KOPT-K1 (cell line): ENCODE results near the gene TRIO.

Experiments used
- H3K27ac ChIP-seq: fragments of 200-600 bp; sonication (generic); 2 replicates; pipeline ENCODE4 v1.5.1; 2016; ENCODE audit warnings: antibody characterized with exemption, mild to moderate bottlenecking, low read depth, low read length; ENCODE audit not compliant: poor library complexity, severe bottlenecking
- H3K36me3 ChIP-seq: fragments of 200-600 bp; sonication (generic); 2 replicates; pipeline ENCODE4 v1.5.1; 2017; ENCODE audit warnings: antibody characterized with exemption, mild to moderate bottlenecking, low read length, moderate library complexity; ENCODE audit not compliant: insufficient read depth
- H3K9me3 ChIP-seq: fragments of 200-600 bp; sonication (generic); 2 replicates; pipeline ENCODE4 v1.5.1; 2017; ENCODE audit warnings: antibody characterized with exemption, low read length, mild to moderate bottlenecking; ENCODE audit not compliant: insufficient read depth, poor library complexity, severe bottlenecking

Gene TRIO

GRCh38 chr5:14208071-14209021 lies 65.2 kb downstream of the TRIO start:
- Histone ChIP-seq H3K36me3 (no peaks in the 10 kb centered on the region), H3K9me3 (no peaks in the 10 kb centered on the region), H3K27ac (no peak overlapping the region)

- Histone ChIP-seq H3K36me3 (no peaks in the 10 kb centered on the region), H3K27ac (no peak overlapping the region), H3K9me3 (no peaks in the 10 kb centered on the region)
These were observed 66.2 kb downstream of the TRIO start for GRCh38 chr5:14209222-14209822.

DNA sequence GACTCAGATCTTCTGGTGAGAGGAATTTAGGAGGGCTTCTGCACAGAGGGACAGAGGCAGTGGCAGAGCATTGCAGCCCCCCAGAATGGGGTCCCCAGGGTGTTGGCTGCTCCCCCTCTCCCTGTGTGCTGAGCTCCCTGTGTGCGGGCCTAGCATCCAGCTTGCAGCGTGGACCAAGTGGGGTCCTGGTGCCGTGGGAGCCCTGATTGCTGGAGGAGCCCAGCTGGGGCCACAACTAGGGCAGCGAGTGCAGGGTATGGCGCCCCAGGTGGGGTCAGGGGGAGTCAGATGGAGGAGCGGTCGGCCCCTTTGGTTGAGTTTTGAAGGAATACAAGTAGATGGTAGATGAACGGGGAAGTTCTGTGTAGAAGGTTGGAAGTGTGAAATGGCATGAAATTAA lies 66.7 kb downstream of the TRIO start:
- Histone ChIP-seq H3K9me3 (no peaks in the 10 kb centered on the region), H3K36me3 (no peaks in the 10 kb centered on the region), H3K27ac (no peak overlapping the region)

DNA sequence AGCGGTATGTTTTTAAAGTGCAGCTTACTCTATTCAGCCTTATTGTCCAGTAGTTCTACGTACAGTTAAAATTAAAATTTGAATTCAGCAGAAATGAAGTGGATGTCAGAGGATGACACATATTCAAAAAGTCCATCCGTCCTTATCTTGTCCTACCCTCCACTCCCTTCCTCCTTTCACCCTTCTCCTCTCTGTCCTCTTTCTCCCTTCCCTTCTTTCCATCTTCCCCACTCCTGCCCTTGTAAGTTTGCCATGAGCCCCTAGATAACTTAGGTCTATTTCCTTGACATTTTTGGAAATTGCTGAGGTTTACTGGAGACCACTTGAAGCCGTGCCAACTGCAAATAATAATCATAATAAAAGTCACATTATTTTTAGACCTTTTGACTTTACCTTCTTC lies 67.6 kb downstream of the TRIO start:
- Histone ChIP-seq H3K36me3 (no peaks in the 10 kb centered on the region), H3K9me3 (no peaks in the 10 kb centered on the region), H3K27ac (no peak overlapping the region)

DNA sequence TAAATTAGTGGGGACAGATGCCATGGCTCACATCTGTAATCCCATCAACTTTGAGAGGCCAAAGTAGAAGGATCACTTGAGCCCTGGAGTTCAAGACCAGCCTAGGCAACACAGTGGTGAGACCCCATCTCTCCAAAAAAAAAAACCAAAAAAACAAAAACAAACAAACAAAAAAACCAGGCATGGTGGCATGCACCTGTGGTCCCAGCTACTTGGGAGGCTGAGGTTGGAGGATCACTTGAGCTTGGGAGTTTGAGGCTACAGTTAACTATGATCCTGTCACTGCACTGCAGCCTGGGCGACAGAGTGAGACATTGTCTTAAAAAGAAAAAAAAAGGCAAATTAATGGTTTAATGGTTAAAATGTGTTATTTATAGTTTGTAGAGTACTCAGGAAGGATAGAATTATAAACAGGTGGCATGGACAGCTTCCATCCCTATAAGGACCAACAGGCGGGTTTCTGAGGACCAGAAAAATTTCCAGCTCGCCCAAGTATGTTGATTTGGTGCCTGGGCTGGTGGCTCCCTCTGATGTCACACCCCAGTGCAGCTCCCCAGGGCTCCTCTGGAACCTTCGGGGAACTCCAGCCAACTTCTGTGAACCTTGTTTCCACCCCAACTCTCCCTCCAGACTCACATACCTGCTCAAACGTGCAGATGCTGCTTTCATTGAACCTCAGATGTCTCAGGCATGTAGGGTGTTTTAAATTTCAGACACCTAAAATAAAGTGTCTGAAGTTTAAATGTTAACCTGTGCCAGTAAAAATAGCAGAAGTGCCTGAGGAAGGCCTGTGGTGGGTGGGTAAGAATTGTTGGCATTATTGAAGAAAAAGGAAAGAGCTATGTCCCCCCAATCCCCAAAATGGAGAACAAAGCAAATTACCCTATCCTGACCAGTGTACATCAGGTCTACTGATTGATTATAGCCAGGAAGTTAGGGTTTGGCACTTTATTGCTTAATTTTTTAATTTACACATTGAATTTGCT lies 69.0 kb downstream of the TRIO start:
- H3K27ac ChIP-seq, result no peak overlapping the region
- no peaks in the 10 kb centered on the region for H3K36me3 ChIP-seq
- H3K9me3 ChIP-seq, result no peaks in the 10 kb centered on the region

GRCh38 chr5:14212838-14213237 lies 69.7 kb downstream of the TRIO start:
- Histone ChIP-seq H3K36me3 (no peaks in the 10 kb centered on the region), H3K9me3 (no peaks in the 10 kb centered on the region), H3K27ac (no peak overlapping the region)

- H3K27ac ChIP-seq, result no peak overlapping the region
- no peaks in the 10 kb centered on the region for H3K36me3 ChIP-seq
- H3K9me3 ChIP-seq, result no peaks in the 10 kb centered on the region
These were observed 70.1 kb downstream of the TRIO start for GRCh38 chr5:14213253-14213652.

DNA sequence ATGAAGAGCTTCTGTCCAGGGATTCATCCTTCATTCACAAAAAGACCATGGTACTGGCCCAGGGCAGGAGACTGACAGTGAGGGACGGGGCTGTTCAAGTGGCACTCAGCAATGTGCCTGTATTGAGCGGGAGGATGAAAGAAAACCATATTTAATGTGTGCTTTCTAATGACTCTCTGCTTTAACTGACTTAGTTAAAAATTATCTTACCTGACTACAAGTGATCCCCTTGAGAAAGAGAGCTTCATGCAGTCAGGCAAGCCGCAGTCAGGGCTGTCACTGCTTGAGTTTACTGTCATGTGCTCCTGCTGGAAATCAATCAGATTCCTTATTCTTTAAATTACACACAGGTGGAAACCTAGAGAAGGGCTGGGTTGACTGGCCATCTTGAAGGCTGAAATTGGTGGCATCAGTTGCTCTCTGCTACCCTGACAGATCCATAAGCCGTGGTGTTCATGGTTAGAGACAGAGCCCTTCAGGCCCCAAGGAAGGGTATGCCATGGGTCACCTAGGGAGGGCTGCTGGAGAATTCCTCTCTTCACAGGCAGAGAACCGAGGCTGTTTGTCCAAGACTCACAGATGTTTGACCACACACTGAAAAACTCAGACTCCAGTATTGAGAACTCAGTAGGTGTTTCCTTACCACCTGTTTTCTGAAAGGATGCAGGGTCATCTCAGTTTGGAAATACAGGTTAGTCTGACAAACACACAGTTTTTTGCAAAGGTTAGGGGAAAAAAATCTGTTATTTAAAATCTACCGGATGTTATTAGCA lies 70.9 kb downstream of the TRIO start:
- no peaks in the 10 kb centered on the region for H3K36me3 ChIP-seq
- H3K27ac ChIP-seq, result no peak overlapping the region
- no peaks in the 10 kb centered on the region for H3K9me3 ChIP-seq

- Histone ChIP-seq H3K9me3 (no peaks in the 10 kb centered on the region), H3K36me3 (no peaks in the 10 kb centered on the region), H3K27ac (no peak overlapping the region)
These were observed 72.8 kb downstream of the TRIO start for GRCh38 chr5:14215901-14216300.

DNA sequence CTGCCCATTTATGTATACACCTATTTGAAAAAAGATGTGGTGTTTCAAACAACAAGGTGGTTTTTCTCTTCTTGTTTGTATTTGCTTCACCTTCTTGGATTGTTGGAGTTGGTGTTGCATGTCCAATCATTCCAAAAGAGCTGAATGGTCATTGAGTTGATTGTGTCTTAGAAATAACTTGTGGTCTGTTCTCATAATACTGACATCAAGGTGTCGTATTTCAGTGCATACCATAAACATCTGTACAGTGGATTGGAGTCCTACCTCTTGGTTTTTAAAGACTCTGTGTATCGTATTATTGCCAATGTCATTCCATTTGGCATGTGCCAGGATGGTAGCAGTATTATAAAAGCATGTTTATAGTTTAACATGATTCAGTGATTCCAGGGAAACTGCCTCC lies 73.2 kb downstream of the TRIO start:
- no peak overlapping the region for H3K27ac ChIP-seq
- H3K36me3 ChIP-seq, result no peaks in the 10 kb centered on the region

DNA sequence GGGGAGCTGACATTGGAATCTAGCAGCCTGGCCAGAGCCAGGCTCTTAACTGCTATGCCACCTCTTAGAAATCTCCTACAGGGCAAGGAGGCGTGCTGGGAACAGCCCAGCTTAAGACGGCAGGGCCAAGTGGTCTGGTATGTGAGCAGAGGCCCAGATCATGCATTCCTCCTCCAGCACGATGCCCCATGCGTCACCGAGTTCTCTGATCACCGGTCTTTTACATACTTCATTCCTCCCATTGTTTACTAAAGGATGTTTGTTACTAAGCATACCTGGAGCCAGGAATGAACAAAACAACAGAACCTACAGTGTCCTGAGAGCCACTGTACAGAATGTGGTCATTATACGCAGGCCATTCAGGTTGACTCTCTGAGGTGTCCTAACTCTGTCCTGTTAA lies 73.8 kb downstream of the TRIO start:
- no peaks in the 10 kb centered on the region for H3K9me3 ChIP-seq
- H3K27ac ChIP-seq, result no peak overlapping the region
- H3K36me3 ChIP-seq, result no peaks in the 10 kb centered on the region

More for the DNA sequence above, 73.2 kb downstream of the TRIO start:
- no peaks in the 10 kb centered on the region for H3K9me3 ChIP-seq

DNA sequence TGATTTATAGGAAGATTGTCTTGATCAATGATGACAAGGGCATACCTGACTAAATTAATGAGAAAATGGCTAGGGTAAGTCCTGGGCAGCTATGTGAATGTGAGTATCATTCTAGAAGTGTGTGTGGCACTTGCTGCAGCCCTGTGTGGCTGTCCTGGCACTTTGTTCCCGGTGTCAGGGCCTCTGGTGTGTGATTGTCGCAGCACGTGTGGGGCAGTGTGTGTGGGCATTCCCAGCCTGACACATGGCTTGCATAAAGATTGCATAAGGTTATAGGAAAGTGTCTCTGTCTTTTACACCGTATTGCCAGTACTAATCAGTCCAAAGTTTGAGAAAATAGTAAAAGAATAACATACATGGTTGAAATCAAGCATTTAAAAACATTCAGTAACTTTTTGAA lies 74.4 kb downstream of the TRIO start:
- H3K9me3 ChIP-seq, result no peaks in the 10 kb centered on the region
- no peaks in the 10 kb centered on the region for H3K36me3 ChIP-seq
- H3K27ac ChIP-seq, result no peak overlapping the region

GRCh38 chr5:14218011-14218410 lies 74.9 kb downstream of the TRIO start:
- H3K27ac ChIP-seq, result no peak overlapping the region
- H3K36me3 ChIP-seq, result no peaks in the 10 kb centered on the region

DNA sequence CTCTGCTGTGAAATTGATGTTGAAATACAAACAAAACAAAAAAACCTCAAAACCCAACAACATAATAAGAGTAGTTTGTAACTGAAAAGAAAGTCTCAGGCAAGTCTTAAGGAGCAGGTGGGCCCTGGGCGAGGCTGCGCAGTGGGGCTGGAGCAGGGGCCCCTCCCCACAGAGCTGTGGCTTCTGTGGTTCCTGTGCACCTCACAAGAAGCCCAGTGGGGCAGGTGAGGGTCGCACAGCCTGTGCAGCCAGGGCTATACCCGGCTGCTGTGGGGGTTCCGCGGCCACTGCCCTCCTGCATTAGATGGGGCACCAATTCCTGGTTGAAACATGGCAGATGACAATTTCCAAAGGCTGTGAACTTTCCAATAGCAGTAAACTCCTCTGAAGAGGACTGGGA lies 75.3 kb downstream of the TRIO start:
- H3K27ac ChIP-seq, result no peak overlapping the region
- H3K36me3 ChIP-seq, result no peaks in the 10 kb centered on the region
- no peaks in the 10 kb centered on the region for H3K9me3 ChIP-seq

More at GRCh38 chr5:14218011-14218410, 74.9 kb downstream of the TRIO start:
- H3K9me3 ChIP-seq, result no peaks in the 10 kb centered on the region
